Jurkat, Clone E6-1 (cell line): ENCODE measurements around the gene IGF1R.

Experiments used
- DNase-seq: peaks from one replicate; pipeline ENCODE4 v3.0.0-alpha.2; 2011; ENCODE audit warnings: low read depth, low spot score
- H3K4me3 ChIP-seq: 2 replicates; pipeline ENCODE4 v1.5.1; 2011; ENCODE audit warnings: mild to moderate bottlenecking, low read length, control low read depth, moderate library complexity

The IGF1R gene

GRCh38 chr15:98735895-98736617, 87.7 kb downstream of the IGF1R start:
- H3K4me3 ChIP-seq = no peak overlapping the region
- DNase-seq = no peak

GRCh38 chr15:98737159-98737558, 88.8 kb downstream of the IGF1R start:
- no peak for DNase-seq
- H3K4me3 ChIP-seq = no peak overlapping the region

- no peak for DNase-seq
- no peak overlapping the region for H3K4me3 ChIP-seq
Measured at GRCh38 chr15:98737721-98738120, 89.4 kb downstream of the IGF1R start.

- no peak for DNase-seq
- no peak overlapping the region; the same call in 1 of the 2 replicates for H3K4me3 ChIP-seq
Measured at GRCh38 chr15:98738689-98739401, 90.5 kb downstream of the IGF1R start.

GRCh38 chr15:98740295-98740694, 92.0 kb downstream of the IGF1R start:
- no peak for DNase-seq
- H3K4me3 ChIP-seq = no peak overlapping the region

GRCh38 chr15:98740963-98741362, 92.6 kb downstream of the IGF1R start:
- DNase-seq = no peak
- H3K4me3 ChIP-seq = no peak overlapping the region

- no peak overlapping the region for H3K4me3 ChIP-seq
- DNase-seq = no peak
Measured at GRCh38 chr15:98743177-98743576, 94.8 kb downstream of the IGF1R start.

GRCh38 chr15:98744506-98744905, 96.2 kb downstream of the IGF1R start:
- DNase-seq = no peak

GRCh38 chr15:98745179-98745578, 96.8 kb downstream of the IGF1R start:
- DNase-seq = no peak
- H3K4me3 ChIP-seq = peak overlapping the region; percentile 0; the same call in 1 of the 2 replicates

More at GRCh38 chr15:98744506-98744905, 96.2 kb downstream of the IGF1R start:
- H3K4me3 ChIP-seq = no peak overlapping the region

- H3K4me3 ChIP-seq = peak overlapping the region; percentile 0
- peak; percentile 35 for DNase-seq
Measured at GRCh38 chr15:98745650-98746374, 97.5 kb downstream of the IGF1R start.

GRCh38 chr15:98746375-98747155, 98.2 kb downstream of the IGF1R start:
- no peak overlapping the region for H3K4me3 ChIP-seq
- peak; percentile 66 for DNase-seq

- DNase-seq = no peak
- H3K4me3 ChIP-seq = no peak overlapping the region
Measured at GRCh38 chr15:98751767-98752166, 103.4 kb downstream of the IGF1R start.

GRCh38 chr15:98753726-98754656, 105.7 kb downstream of the IGF1R start:
- H3K4me3 ChIP-seq = no peak overlapping the region
- no peak for DNase-seq

- no peak for DNase-seq
- no peak overlapping the region for H3K4me3 ChIP-seq
Measured at GRCh38 chr15:98754657-98755022, 106.3 kb downstream of the IGF1R start.

GRCh38 chr15:98755138-98755537, 106.8 kb downstream of the IGF1R start:
- DNase-seq = no peak
- no peak overlapping the region for H3K4me3 ChIP-seq

GRCh38 chr15:98755781-98756180, 107.4 kb downstream of the IGF1R start:
- DNase-seq = no peak
- no peak overlapping the region for H3K4me3 ChIP-seq

- no peak for DNase-seq
- H3K4me3 ChIP-seq = no peak overlapping the region
Measured at GRCh38 chr15:98758224-98758623, 109.9 kb downstream of the IGF1R start.

GRCh38 chr15:98759277-98759676, 110.9 kb downstream of the IGF1R start:
- no peak overlapping the region for H3K4me3 ChIP-seq
- no peak for DNase-seq
